Measurements from ENCODE around the gene TOMM20.

TOMM20 gene

DNA sequence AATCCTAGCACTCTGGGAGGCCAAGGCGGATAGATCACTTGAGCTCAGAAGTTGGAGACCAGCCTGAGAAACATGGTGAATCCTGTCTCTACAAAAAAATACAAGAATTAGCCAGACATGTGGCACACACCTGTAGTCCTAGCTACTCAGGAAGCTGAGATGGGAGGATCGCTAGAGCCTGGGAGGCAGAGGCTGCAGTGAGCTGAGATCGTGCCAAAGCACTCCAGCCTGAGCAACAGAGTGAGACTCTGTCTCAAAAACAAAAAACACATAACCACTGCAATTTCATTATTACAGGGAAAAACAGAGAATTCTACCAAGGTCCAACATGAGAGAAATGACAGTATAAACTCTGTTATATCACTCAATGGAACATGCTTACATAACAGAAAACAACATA is 4.4 kb upstream of the TOMM20 start:
- no peak for DNase-seq

DNA sequence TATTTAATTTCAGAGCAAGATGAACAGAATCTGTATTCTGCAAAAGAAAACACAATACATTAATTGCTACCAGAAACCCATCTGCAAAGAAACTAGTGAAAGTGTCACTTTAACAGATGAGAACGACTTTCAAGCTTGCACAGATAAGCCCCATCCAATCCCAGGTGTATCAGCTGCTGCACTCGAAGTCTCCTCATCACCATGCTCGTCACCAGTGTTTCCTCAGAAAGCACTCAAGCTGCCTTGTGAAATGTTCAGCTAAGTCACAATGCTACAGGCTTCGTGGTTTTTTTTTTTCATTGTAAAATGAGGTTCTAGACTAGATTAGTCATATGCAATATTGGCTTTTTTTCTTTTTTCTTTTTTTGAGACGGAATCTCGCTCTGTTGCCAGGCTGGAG is 3.3 kb upstream of the TOMM20 start:
- no peak for DNase-seq

DNA sequence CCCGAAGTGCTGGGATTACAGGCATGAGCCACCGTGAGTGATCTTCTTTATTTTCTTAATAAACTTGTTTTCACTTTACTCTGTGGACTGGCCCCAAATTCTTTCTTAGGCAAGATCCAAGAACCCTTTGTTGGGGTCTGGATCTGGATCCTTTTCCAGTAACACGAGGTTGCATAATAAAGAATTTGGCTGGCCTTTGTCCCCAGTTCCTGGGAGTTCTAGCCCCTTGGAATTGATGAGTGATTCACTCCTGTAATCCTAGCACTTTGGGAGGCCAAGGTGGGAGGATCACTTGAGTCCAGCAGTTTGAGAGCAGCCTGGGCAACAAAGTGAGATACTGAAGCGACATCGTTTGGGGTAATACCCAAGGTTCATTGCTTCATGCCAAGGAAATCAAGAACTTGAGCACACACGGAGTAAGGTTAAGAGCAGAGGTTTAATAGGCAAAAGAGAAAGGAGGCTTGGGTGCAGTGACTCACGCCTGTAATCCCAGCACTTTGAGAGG is 2.2 kb upstream of the TOMM20 start:
- DNase-seq = no peak

DNA sequence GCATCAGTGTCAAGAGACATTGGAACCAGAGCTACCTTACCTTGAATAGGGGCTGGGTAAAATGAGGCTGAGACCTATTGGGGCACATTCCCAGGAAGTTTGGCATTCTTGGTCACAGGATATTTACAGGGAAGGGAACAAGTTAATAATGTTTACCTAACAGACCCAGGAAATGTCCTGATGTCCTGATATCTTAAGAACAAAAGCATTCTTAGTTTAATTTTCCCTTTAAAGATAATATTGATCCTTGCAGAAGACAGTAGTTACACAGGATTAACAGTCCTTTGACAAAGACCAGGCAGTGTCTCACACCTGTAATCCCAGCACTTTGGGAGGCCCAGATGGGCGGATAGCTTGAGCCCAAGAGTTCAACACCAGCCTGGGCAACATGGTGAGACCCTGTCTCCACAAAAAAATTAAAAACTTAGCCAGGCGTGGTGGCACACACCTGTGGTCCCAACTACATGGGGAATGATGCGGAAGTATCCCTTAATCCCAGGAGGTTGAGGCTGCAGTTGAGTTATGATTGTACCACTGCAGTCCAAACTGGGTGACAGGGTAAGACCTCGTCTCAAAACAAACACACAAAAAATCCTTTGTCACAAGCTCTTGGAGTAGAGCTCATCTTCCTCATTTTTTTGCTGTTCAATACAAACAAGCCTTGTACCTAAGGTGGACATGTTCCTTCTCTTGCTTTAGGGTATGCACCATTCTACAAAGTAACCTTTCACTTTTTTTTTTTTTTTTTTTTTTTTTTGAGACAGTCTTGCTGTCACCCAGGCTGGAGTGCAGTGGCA is 1.3 kb upstream of the TOMM20 start:
- DNase-seq = no peak

DNA sequence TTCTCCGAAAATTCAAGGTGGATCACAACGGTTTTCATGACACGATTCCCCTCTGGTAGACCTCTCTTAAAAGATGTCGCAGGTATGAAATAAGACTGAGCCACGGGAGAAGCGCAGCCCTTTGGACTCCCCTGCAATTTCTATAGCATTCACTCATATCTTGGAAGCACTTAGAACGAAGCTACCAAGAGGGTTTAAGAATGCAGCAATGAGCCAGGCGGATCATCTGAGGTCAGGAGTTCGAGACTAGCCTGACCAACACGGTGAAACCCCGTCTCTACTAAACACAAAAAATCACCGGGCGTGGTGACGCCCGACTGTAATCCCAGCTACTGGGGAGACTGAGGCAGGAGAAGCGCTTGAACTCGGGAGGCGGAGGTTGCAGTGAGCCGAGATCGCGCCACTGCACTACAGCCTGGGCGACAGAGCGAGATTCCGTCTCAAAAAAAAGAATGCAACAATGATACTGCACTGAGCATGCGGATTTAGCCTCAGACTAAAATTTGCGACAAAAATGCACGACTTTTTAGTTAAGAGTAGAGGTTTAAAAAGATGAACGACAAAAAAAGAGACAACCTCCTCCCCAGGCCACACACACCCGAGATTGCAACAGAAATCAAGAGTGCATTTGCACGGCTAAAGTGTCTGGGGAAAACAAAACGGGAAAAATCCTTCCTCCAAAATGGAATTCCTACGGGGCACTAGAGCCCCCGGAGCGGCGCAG is 743 bp downstream of the TOMM20 start:
- peak; percentile 35 for DNase-seq

DNA sequence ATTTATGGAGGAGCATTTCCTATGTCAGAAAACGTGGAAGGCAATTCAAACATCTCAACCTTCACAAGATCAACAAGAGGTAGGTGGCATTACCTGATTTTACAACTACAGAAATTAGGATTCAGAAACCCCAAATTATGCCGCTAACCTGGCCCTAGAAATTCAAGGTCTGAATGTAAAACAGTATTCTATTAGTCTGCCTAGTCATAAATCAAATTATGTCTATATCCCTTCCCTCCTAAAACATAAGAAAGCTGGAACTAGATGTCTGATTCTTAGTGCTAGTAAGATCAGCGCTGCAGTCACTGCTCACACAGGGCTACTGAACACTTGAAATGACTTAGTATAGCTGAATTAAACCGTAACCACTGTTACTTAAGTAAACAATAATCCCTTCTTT is 1.4 kb downstream of the TOMM20 start:
- DNase-seq = no peak

DNA sequence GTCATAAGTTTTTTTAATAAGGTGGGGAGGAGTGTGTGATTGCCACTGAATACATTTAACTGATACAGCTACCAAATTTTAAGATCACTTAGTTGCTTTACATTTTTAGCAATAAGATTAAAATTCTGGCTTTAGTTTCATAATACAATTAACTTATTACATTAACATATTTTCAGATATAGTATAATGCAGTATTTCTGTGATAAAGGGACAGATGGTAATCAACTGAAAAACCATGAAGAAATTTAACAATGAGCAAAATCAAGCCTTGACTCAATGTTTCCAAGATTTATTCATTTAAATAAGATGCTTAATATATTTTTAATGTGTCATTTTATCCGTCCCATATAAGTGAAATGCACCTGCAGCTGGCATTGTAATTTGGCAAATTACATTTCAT is 4.0 kb downstream of the TOMM20 start:
- no peak for DNase-seq

DNA sequence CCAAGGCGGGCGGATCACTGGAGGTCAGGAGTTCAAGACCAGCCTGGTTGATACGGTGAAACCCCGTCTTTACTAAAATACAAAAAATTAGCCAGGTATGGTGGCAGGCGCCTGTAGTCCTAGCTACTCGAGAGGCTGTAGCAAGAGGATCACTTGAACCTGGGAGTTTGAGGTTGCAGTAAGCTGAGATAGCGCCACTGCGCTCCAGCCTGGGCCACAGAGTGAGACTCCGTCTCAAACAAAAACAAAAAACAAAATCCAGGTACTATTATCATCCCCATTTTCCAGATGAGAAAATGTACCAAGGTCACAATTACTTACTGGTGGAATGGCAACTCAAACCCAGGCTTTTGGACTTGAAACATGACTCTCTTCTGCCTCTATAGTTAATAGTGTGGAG is 4.5 kb downstream of the TOMM20 start:
- DNase-seq = no peak

DNA sequence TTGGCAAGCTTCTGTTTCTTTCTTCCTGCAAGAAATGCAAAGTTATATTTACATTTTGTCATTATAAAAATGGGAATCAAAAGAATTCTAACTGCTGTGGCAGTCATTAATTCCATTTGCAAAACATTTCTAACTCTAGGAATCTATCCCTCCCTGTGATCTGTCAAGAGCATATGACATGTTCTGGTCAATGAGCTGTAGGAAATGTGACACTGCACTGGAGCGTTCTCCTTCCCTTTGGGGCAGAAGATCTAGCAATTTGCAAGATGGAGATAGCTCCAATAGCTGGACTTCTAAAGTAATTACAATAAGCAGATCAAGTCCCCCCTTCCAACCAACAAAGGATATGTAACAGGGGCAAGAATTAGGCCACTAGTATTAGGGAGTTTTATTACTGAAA is 6.3 kb downstream of the TOMM20 start:
- DNase-seq = no peak

DNA sequence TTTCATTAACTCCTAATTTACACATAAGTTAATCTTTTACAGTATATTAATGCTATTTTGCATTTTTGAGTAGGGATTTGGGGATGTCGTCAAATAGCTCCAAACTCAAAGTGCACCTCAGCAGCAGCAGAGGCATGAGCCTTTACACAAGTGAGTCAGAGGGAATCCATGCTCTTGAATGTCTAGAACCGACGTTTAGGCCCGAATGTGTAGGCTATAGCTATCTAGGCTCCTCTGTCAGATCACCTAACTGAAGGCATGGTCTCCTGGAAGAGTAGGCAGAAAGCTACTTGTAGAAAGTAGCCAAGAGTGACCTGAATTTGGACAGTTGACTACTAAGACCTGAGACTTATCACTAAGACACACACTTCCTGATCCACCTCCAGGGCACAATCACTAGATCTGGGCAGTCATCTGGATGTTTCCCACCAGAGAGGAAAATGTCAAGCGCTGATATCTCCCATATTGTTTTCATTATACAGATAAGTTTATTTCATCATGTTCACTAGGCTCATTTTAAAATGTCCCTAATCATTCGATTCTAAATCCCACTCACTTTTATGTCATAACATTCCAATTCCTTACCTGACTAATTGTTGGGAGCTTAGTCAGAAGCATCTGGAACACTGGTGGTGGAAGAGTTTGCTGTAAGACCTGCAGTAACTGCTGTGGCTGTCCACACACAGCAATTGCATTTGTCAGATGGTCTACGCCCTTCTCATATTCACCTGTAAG is 15.3 kb downstream of the TOMM20 start:
- DNase-seq = peak; percentile 58

DNA sequence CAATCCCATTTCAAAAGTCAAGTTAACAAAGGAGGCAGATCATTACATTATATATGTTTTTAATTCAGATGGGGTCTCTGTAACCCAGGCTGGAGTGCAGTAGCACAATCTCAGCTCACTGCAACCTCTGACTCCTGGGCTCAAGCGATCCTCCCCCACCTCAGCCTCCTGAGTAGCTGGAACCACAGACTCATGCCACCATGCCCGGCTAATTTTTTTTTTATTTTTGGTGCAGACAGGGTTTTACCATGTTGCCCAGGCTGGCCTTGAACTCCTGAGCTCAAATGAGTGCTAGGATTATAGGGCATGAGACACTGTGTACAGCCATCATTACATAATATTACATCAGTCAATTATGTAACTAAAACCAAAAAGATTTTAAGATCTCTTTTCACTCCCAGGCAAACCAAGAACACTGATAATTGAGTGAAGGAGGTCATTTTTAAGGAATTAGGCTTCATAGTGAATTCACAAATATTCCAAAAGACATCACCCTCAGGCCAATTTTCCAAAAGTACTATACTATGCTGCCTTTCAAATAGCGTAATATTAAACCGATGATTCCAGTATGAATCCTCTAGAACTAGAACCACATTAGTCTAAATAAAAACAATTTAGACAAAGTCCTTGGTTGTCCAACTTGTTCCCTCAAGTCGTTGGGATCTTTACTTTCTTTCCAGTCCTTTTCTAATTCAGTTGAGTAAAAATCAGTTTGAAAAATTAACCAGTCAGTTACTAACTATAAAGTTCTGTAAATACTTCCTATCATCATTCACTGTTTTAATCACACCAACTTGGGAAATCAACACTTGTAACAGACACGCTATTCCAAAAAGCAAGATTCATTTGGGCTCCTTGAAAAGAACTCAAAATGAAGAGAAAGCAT is 16.1 kb downstream of the TOMM20 start:
- DNase-seq = no peak

DNA sequence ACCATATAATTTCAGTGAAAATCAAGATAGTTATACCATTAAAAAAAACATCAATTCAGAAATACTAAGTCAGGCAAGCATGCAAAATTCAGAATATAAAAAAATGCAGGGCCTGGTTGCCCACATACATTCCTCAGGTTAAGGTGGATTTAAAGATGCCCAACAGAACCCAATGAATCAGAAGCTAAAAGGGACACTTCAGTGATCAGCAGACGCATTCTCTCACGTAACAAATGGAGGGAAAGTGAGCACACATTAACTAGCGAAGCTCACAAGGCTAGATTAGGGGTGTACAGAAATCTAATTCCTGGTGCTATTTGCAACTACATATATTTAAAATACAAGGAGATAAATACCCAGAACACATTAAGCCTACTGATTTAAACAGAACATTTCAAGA is 17.5 kb downstream of the TOMM20 start:
- no peak for DNase-seq

DNA sequence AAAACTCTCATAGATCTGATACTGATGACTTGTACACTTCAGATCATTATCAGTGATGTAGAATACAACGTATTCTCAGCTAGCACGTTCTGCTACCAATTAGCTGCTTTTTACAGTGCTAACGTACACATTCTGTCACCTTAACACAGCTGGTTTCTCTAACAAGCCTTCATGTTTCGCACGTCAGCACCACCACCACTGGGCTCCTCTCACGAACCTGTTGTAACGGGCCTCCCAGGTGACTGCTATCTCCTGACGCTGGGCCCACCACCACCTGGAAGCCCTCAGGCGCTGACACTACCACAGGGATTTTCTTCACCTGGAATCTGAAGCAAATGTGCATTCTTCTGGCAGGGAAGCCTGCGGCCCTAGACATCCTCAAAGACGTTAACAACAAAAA is 19.8 kb downstream of the TOMM20 start:
- DNase-seq = no peak

DNA sequence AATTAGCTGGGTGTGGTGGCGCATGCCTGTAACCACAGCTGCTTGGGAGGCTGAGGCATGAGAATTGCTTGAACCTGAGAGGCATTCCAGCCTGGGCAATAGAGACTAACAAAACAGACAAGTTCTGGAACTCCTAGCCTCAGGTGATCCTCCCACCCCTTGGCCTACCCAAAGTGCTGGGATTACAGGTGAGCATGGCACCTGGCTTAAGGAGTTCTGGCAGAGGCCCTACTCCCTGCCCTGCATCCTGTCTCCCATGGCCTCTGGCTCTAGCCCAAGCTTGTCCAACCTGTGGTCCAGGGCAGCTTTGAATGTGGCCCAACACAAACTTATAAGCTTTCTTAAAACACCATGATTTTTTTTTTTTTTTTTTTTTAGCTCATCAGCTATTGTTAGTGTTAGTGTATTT is 20.4 kb downstream of the TOMM20 start:
- no peak for DNase-seq

DNA sequence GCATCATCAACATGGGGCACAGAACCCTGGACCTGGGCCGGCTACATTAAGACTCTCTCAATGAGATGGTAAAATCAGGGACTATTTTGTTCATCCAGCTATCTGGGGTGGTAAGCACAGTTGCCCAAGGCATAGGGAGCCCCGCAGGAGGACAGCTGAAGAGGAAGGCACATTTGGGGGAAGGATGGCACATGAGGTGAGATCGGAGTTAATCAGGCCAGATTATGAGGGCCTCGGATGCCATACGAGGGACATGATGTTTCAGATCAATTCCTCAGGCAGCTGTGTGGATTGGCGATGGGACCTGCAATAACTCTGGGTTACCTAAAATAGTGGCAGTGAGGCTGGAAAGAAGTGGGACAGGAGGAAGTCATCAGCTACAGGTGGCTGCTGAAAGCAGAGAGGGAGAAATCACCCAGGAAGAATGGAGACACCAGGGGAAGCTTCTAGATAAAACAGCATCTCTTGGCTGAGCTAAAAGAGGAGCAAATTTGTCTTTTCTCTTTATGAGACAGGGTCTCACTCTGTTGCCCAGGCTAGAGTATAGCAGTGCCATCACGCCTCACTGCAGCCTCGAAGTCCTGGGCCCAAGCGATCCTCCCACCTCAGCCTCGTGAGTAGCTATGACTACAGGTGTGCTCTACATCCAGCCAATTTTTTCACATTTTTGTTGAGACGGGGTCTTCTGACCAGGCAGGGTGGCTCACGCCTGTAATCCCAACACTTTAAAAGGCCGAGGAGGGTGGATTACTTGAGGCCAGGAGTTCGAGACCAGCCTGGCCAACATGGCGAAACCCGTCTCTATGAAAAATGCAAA is 21.1 kb downstream of the TOMM20 start:
- no peak for DNase-seq

DNA sequence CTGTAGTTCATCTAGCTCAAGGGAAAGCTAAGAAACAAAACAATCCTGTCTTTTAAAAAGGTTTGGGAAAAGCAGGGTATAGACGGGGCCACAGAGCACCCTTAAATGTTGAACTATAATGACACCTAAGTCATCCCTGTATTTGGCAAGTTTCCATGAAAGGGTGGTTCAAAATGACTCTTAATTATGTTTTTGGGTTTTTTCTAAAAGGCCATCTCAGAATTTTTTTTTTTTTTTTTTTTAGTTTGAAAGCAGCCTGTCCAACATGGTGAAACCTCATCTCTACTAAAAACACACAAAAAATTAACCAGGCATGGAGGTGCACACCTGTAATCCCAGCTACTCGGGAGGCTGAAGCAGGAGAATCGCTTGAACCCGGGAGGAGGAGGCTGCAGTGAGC is 22.2 kb downstream of the TOMM20 start:
- no peak for DNase-seq

DNA sequence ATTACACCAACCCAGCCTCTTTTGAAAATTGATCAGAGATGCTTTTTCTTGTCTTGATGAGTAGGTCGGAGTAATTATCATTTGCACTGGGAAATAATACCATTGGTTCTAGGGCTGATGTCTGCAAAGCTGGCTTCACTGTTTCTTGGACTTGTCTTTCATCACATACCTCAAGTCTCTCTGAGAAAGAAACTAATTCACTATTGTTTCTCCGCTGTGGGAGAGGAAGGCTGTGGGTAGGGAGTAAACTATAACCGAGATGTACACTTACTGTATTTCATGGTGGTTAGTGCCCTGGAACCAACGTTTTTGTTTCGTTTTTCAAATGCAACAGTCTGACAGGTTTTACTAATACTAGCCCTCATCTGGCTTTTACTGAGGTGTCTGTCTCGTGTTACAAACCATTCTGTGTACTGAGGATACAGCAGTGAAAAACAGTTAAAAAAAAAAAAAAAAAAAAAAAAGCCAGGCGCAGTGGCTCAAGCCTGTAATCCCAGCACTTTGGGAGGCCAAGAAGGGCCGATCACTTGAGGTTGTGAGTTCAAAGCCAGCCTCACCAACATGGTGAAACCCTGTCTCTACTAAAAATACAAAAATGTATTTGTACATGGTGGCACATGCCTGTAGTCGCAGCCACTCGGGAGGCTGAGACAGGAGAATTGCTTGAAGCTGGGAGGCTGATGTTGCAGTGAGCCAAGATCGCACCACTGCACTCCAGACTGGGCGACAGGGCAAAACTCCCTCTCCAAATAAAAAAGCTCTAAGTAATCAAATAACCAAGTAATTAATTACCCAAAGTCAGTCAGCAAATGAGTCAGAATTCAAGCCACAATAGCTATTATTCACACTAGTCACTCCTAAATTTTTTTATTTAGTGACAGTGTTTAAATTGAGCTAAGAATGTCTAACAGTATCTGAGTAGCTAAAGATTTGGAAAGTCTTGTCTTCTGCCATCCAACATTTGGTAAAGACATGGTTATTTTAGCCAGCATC is 23.3 kb downstream of the TOMM20 start:
- no peak for DNase-seq

DNA sequence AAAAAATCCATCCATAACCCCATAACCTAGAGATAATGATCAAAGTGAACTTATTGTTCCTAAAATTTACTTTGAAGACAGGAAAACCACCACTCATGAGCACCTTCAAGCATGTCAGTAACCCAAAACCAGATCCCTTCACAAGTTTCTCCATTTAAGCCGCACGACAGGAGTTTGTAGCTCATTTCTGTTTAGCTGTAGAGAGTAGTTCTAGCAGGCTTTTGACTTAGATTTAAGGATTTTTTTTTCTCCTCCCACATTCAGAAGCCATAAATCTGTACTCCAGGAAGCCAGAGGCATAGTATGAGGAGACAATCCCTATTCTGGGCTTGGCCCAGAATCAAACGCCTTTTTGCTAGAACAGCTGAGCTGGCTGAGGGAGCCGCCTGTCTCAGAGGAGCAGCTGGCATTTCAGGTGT is 25.6 kb downstream of the TOMM20 start:
- no peak for DNase-seq

DNA sequence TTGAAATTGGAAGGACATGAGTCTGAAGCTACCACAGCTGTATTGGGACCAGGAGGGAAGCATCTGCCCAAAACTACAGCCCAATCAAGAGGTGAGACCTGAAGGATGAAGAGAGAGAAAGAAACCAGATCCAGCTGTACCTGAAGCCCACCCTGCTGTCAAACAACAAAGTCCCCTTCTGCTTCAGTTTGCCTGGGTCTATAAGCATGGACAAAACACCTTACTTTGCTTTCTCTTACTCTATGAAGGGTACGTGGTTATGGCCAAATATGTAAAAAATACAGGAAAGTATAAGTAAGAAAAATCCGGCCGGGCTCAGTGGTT is 26.4 kb downstream of the TOMM20 start:
- DNase-seq = no peak

DNA sequence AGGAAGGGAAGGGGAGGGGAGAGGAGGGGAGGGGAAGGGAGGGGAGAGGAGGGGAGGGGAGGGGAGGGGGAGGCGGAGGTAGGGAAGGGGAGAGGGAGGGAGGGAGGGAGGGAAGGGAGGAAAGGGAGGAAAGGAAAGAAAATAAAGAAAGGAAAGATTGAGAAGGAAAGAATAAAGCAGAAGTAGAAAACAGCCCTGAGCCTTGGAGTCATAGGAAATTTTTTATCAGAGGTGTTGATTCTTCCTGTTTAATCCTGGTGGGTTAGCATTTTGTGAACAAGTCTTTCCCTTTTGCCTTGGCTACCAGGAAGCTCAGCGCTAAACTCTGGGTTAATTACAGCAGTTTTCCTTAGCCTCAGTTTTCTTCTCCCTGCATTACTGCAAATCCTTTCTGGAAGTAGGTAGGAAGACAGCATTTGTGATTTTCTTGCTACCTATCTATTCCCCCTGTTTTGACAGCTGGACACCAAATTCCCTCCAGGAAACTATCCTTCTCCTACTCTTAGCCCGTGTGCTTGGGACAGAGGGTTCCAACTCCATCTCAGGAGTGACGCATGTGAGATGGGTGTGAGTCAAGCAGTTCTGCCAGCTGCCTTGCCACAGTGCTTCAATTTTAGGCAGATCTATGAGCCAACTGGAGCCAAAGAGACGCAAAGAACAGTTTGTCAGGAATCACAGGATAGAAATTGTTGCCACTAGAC is 26.9 kb downstream of the TOMM20 start:
- DNase-seq = no peak
